Measurements from ENCODE around the gene FREM1. TPM values are rescaled to one million over a fixed set of nuclear protein-coding genes. Genes with fewer than 3 reads are reported as not detected.

Gene FREM1
- total RNA-seq, 4 donors from 2014 or later: 3.3 to 7.1 (median 5.2) TPM

- WGBS, 2 donors: 94 to 96% methylated on average over 10 of the region's 10 CpGs
- Histone ChIP-seq H3K27ac (no peak overlapping the region), H3K27me3 (no peaks in the 10 kb centered on the region), H3K4me1 (no peaks in the 10 kb centered on the region), H3K36me3 (no peaks in the 10 kb centered on the region), H3K9me3 (no peaks in the 10 kb centered on the region), H3K4me3 (no peak overlapping the region)
- no peak for DNase-seq (ENCODE audit: low spot score in 2 of 2)
- TF ChIP-seq POLR2A (IDR thresholded peaks at IDR 0.05) (no peak), EP300 (IDR thresholded peaks at IDR 0.05) (no peak)
- TF ChIP-seq, protein P1, sequence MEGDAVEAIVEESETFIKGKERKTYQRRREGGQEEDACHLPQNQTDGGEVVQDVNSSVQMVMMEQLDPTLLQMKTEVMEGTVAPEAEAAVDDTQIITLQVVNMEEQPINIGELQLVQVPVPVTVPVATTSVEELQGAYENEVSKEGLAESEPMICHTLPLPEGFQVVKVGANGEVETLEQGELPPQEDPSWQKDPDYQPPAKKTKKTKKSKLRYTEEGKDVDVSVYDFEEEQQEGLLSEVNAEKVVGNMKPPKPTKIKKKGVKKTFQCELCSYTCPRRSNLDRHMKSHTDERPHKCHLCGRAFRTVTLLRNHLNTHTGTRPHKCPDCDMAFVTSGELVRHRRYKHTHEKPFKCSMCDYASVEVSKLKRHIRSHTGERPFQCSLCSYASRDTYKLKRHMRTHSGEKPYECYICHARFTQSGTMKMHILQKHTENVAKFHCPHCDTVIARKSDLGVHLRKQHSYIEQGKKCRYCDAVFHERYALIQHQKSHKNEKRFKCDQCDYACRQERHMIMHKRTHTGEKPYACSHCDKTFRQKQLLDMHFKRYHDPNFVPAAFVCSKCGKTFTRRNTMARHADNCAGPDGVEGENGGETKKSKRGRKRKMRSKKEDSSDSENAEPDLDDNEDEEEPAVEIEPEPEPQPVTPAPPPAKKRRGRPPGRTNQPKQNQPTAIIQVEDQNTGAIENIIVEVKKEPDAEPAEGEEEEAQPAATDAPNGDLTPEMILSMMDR (IDR thresholded peaks at IDR 0.05): no peak
These were observed 68.0 kb downstream of the FREM1 start for GRCh38 chr9:14842269-14842668.

DNA sequence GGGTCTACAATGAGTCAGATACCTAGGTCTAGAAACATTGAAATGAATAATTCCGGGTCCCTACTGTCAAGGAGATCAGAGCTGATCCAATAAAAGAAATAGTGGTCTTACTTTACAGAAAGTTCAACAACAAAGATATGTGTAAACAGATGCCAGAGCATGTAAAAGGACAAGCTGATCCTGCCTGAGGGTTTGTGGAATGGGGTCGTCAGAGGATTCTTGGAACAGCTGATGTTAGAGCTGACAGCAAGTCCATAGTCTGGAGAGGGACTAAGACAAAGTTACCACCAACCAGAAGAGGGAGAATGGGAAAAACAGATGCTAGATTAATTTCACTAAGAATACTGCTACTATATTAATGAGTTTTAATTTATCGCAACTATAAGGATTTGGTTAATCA, 71.5 kb downstream of the FREM1 start:
- no peak overlapping the region for H3K27ac ChIP-seq
- no peaks in the 10 kb centered on the region for H3K36me3 ChIP-seq
- 71 to 82% methylated on average over 3 of the region's 3 CpGs for WGBS, 2 donors
- H3K4me1 ChIP-seq: no peaks in the 10 kb centered on the region
- no peaks in the 10 kb centered on the region for H3K9me3 ChIP-seq
- no peak overlapping the region for H3K4me3 ChIP-seq
- no peak for DNase-seq (ENCODE audit: low spot score in 2 of 2)
- TF ChIP-seq, protein P1 (IDR thresholded peaks at IDR 0.05): no peak
- TF ChIP-seq EP300 (IDR thresholded peaks at IDR 0.05): no peak
- TF ChIP-seq POLR2A (IDR thresholded peaks at IDR 0.05): no peak
- H3K27me3 ChIP-seq: no peaks in the 10 kb centered on the region

DNA sequence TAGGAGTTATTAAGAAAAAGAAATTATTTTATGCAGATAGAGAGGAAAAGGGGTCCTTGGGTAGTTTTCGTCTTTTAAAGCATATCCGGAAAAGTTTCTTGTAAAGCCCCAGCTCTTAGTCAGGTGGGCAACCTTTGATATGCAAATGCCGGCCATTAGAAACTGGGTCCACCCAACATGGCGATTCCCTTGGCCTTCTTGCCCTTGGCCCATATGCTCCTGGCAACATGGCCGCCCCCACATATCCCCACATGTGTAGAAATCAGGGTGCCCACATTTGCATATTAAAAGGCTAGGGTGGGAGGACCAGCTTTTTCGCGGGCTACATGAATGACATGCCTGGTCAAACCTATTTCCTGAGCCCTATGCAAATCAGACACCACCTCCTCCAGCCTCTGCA, 73.3 kb downstream of the FREM1 start:
- TF ChIP-seq POLR2A (IDR thresholded peaks at IDR 0.05): no peak
- TF ChIP-seq, protein P1 (IDR thresholded peaks at IDR 0.05): no peak
- TF ChIP-seq EP300 (IDR thresholded peaks at IDR 0.05): no peak
- Histone ChIP-seq H3K27ac (no peak overlapping the region), H3K4me1 (no peaks in the 10 kb centered on the region), H3K9me3 (no peaks in the 10 kb centered on the region), H3K27me3 (no peaks in the 10 kb centered on the region), H3K4me3 (no peak overlapping the region), H3K36me3 (no peaks in the 10 kb centered on the region)
- DNase-seq (ENCODE audit: low spot score in 2 of 2): no peak
- WGBS, 2 donors: 93 to 94% methylated on average over 7 of the region's 7 CpGs

- DNase-seq (ENCODE audit: low spot score in 2 of 2): no peak
- WGBS, 2 donors: 93 to 94% methylated on average over 14 of the region's 14 CpGs
- Histone ChIP-seq H3K4me1 (no peaks in the 10 kb centered on the region), H3K27ac (no peak overlapping the region), H3K4me3 (no peak overlapping the region), H3K9me3 (no peaks in the 10 kb centered on the region), H3K36me3 (no peaks in the 10 kb centered on the region), H3K27me3 (no peaks in the 10 kb centered on the region)
- TF ChIP-seq EP300 (IDR thresholded peaks at IDR 0.05): no peak
- TF ChIP-seq POLR2A (IDR thresholded peaks at IDR 0.05): no peak
- TF ChIP-seq, protein P1 (IDR thresholded peaks at IDR 0.05): no peak
These were observed 78.6 kb downstream of the FREM1 start for GRCh38 chr9:14831661-14832060.

DNA sequence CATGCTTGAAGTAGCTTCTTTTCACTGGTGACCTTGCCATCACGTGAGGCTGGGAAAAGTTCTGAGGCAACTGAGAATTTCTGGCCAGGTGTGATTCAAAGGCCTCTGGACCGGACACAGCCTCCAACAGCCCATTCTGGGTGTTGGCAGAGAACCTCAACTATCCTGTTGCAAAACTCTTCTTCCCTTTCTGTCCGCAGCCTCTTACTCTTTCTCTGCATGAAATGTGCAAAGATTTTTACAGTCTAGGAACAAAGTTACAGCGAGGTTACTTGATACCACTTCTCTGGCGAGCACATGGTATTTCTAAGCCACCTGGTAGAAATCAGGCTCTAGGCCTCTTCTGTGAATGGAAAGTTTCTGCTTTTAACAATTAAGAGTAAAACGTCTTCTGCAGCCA, 79.2 kb downstream of the FREM1 start:
- WGBS, 2 donors: 76% methylated on average over 6 of the region's 6 CpGs
- H3K4me3 ChIP-seq: no peak overlapping the region
- no peaks in the 10 kb centered on the region for H3K4me1 ChIP-seq
- no peaks in the 10 kb centered on the region for H3K27me3 ChIP-seq
- DNase-seq (ENCODE audit: low spot score in 2 of 2): no peak
- no peaks in the 10 kb centered on the region for H3K9me3 ChIP-seq
- no peaks in the 10 kb centered on the region for H3K36me3 ChIP-seq
- TF ChIP-seq POLR2A (IDR thresholded peaks at IDR 0.05): no peak
- TF ChIP-seq EP300 (IDR thresholded peaks at IDR 0.05): no peak
- TF ChIP-seq, protein P1 (IDR thresholded peaks at IDR 0.05): no peak
- H3K27ac ChIP-seq: no peak overlapping the region

Data from tibial nerve (tissue), 4 donors.